Midbrain (tissue), 1 donor: ENCODE data around the gene SLC25A26.

Experiments used
- DNase-seq: peaks from one replicate; lab custom pipeline; 2025; lab: John Stamatoyannopoulos, UW

The SLC25A26 gene

DNA sequence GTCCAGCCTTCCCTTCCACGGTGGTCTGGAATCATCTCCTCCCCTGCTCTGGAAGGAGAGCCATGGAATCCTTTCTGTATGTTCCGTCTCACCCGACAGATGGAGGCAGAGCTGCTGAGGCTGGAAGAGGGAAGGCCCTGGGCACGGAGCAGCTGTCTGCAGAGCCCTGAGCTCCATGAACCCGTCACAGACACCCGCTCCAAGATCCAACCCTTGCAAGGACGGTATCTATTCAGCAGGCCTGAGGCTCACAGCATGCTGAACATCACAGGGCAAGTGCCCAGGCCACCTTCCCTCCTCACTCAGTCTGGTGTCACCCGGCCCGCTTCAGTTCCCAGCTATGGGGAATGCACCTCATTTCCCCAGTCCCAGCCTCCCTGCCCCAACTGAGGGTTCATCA is 176.1 kb downstream of the SLC25A26 start:
- DNase-seq: no peak

- no peak for DNase-seq
These were observed 176.9 kb downstream of the SLC25A26 start for GRCh38 chr3:66397745-66398144.

- DNase-seq: no peak
These were observed 177.6 kb downstream of the SLC25A26 start for GRCh38 chr3:66398228-66399025.

DNA sequence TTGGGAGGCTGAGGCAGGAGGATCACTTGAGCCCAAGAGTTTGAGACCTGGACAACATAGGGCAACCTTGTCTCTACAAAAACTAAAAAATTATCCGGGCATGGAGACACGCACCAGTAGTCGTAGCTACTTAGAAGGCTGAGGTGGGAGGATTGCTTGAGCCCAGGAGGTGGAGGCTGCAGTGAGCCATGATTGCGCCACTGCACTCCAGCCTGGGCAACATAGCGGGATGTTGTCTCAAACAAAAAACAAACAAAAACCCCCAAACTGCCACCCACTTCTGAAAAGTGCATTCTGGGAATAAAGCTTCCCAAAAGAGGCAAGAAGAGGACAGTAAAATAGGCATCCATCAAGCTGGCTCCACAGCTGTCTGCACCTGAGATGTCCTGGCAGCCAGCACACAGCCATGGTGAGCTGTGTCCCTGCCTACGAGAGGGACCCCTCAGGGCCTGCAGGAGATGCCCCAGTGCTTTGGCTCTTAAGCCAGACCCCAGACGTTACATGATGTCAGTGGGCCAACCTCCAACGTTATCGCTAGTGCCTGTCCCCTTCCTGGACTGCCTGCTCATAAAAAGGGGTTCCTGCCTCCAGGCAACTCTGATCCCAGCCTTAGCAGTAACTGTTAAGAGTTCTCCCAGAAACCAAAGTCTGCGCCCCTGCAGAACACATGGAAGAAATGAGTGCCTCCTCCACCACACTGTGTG is 178.9 kb downstream of the SLC25A26 start:
- DNase-seq: no peak

- DNase-seq: no peak
These were observed 179.8 kb downstream of the SLC25A26 start for GRCh38 chr3:66400411-66401156.

DNA sequence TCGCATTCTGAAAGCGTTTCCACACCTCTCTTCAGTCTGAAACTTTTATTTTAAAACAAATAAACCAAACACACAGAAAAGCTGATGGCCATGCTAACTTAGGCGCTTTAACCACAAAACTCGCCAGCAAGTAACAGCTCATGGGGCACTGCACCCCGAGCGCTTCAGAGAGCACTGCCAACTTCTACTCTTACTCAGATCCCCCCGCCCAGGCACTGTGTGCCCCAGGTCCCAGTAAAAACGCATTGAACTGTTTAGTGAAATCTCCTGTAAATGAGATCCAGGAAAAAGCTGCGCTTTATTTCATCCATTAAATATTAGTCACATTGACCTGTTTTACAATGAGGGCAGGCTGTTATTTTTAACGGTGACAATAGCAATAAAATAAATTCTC is 180.4 kb downstream of the SLC25A26 start:
- DNase-seq: no peak

DNA sequence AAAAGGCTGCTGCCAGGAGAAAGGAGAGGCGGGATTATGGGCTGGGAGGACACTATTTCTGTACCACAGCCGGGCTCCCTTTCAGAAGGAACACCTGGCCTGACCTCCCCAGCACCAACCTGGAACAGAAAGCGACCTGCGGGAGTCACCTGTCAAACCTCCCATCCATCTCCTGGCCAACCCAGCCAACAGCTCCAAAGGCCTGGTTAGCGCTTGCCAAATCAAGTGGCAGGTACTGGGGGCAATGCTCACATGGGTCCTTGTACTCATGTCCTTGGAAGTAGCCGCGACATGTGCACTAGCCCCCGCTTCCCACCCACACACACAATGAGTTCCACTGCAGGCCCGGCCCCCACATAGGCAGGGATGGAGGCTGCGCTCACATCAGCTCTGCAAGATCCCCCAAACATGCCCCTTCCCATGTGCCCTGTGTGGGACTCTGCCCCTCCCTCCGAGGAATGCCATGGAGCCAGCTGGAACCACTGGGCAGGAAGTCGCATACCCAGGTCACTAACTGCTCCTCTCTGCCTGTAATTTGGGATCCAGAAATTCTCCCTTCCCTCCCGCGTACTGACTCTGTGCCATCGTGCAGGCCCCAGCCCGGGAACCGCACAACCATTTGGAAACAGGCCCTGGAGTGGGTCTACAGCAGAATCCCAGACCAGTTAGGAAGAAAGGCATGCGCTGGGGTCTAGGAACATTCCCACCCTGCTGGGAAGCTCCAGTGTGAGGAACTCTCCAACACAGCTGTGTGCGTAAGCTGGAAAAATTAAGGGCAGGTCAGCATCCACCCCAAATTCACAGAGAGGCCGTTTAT is 181.1 kb downstream of the SLC25A26 start:
- DNase-seq: no peak

GRCh38 chr3:66402596-66403290 is 181.9 kb downstream of the SLC25A26 start:
- DNase-seq: no peak

DNA sequence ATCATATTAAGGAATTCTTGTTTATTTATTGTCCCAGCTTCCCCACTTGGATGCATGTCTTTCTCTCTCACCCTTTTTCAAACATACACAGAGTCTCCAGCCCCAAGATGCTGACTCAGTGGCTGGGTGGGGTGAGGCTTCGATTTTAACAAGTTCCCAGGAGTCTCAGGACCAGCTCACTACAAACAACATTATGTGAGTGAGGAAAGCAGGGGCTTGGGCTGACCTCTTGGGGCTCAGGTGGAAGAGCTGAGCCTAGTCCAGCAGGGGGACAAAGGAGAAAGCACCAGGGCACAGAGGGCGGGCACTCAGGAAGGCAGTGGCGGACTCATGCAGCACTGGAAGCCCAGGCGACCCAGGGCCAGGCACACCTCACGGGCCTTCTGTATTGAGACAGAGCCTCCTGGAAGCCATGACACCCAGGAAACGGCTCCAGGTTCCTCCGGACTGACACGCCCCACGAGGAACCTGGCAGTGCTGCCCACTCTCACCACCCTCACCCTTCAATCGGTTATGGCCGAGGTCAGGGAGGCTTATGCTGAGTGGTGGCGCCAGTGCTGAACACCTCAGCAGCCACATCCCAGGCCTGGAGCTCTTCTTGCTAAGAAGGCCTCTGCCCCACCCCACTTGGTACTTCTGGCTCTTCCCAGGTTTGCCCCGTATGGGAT is 182.7 kb downstream of the SLC25A26 start:
- DNase-seq: no peak

DNA sequence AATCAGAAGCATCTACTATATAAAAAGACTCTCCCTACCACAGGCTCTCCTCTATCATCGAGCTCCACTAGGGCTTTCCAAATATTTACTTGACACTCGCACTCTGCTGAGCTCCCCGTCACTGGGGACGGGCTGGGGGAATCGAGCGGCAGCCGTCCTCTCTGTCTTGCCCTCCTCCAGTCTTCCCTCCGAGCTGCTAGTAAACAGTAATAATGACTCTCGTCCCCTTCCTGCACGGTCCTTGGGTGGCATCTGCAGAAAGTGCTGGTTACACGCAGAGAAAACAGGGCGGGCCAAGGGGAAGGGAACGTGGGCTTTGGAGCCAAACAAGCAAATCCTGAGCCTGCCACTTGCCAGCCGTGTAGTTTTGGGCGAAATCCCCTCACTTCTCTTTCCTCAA is 183.4 kb downstream of the SLC25A26 start:
- DNase-seq: no peak

GRCh38 chr3:66404903-66405700 is 184.3 kb downstream of the SLC25A26 start:
- no peak for DNase-seq

GRCh38 chr3:66405701-66406091 is 184.9 kb downstream of the SLC25A26 start:
- no peak for DNase-seq

- DNase-seq: peak; percentile 79
These were observed 185.4 kb downstream of the SLC25A26 start for GRCh38 chr3:66406163-66406562.

- DNase-seq: no peak
These were observed 186.2 kb downstream of the SLC25A26 start for GRCh38 chr3:66406831-66407610.

- peak; percentile 75 for DNase-seq
These were observed 186.9 kb downstream of the SLC25A26 start for GRCh38 chr3:66407611-66408218.

GRCh38 chr3:66409771-66410754 is 189.3 kb downstream of the SLC25A26 start:
- DNase-seq: no peak

DNA sequence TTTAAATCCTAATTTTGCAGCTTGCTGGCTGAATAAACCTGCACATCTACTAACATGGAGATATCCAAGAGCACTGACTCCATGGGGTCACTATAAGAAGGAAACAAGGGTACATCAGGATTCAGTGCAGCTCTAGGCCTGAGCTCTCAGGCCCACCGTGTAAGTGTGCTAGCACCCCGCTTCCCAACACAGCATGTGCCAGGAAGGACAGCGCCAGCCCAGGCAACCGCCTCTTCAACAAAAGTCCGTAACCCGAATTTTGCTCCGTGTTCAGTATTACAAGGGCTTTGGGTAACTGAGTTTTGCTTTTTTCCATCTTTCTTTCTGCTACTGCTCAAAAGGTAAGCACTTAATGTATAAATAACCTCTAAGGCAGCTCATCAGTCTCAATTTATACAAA is 190.2 kb downstream of the SLC25A26 start:
- DNase-seq: no peak
